Right lobe of liver (tissue), 4 donors: ENCODE results near the gene AKAP17A.

ENCODE experiments used
- CTCF ChIP-seq, 4 donors: fragments of 200-600 bp in 3 of 4; fragments of 450-650 bp in 1 of 4; IDR thresholded peaks; one replicate each; pipeline versions ENCODE4 v1.5.1 to v1.8.0; 2016 to 2022; ENCODE audit warnings: antibody characterized with exemption in 4 of 4, mild to moderate bottlenecking in 2 of 4
- POLR2A ChIP-seq: fragments of 450-650 bp; IDR thresholded peaks from one replicate; pipeline ENCODE4 v1.6.1; 2017; ENCODE audit warnings: antibody characterized with exemption, mild to moderate bottlenecking
- donor health status: DM: no; HTN: no; CAD: no.
- donor health status: DM: no; HTN: no; CAD: no.
- donor health status: DM: no; HTN: yes; CAD: no.

- TF ChIP-seq CTCF (IDR thresholded peaks at IDR 0.05) (no peak), POLR2A (no peak)
Observed at GRCh38 chrX:1598876-1599790, 7.7 kb downstream of the AKAP17A start.
